ENCODE measurements around the gene CKS1B. TPM values are rescaled to one million over a fixed set of nuclear protein-coding genes. Genes with fewer than 3 reads are reported as not detected.
A peak's percentile ranks its signal among the peaks of the same experiment; 100 is the strongest.

The CKS1B gene
- total and polyA plus RNA-seq, 7 experiments from 2014 or later = 8.4 to 105 (median 10.9) TPM

- H3K36me3 ChIP-seq (ENCODE audit: control insufficient read depth in 2 of 3, insufficient read depth in 3 of 3, low read length in 3 of 3) = peaks cover 2 to 53% (median 6%) of the 10 kb centered on the region in 3 experiments
- H3K4me1 ChIP-seq (ENCODE audit: control insufficient read depth in 2 of 2, insufficient read depth in 2 of 2, low read length in 2 of 2) = peaks cover 22 to 31% of the 10 kb centered on the region in 2 donors
- ChIA-PET POLR2A (interaction anchor here (0.6 to 13.7 kb wide), 15 partner anchors 9 to 553 kb away, joined by 3 to 160 read pairs (median 6); partner anchors contain the start of genes CKS1B, FLAD1, LENEP and PMVK), CTCF (interaction anchor here (1.1 to 7.6 kb wide), 8 partner anchors 9 to 102 kb away, joined by 3 to 72 read pairs (median 5); partner anchors contain the start of genes EFNA4, FLAD1 and PMVK)
- H3K9me3 ChIP-seq (ENCODE audit: control insufficient read depth in 2 of 3, low read length in 3 of 3) = no peaks in the 10 kb centered on the region
- Mint-ChIP-seq H3K36me3 (peaks cover 0 to 14% (median 3%) of the 10 kb centered on the region in 5 donors), H3K4me3 (peak overlapping the region; percentile 91 to 98 (median 94)), H3K27ac (peak overlapping the region; percentile 83 to 100 (median 95)), H3K9me3 (peaks cover 0 to 4% (median 0%) of the 10 kb centered on the region in 11 donors), H3K4me1 (peaks cover 26 to 68% (median 57%) of the 10 kb centered on the region in 7 donors), H3K27me3 (no peaks in the 10 kb centered on the region)
- intact Hi-C loops (cut with micrococcal nuclease) = loop anchor here (1.0 to 5.0 kb wide), 6 partner anchors 14 to 738 kb away; partner anchors contain the start of genes CKS1B (in 2 of the 2), FLAD1 (in 1 of the 2), UBAP2L (in 1 of the 2) and ZBTB7B (in 1 of the 2)
- ATAC-seq (no peak), DNase-seq (no peak)
- peak overlapping the region; percentile 96 for H3K27ac ChIP-seq (ENCODE audit: low read depth, low read length)
- H3K4me3 ChIP-seq (ENCODE audit: low read length) = peak overlapping the region; percentile 54
- no peaks in the 10 kb centered on the region for H3K27me3 ChIP-seq (ENCODE audit: control insufficient read depth in 2 of 2, insufficient read depth in 2 of 2, low read length in 2 of 2)
Measured at GRCh38 chr1:154960446-154961136, 13.9 kb upstream of the CKS1B start.

DNA sequence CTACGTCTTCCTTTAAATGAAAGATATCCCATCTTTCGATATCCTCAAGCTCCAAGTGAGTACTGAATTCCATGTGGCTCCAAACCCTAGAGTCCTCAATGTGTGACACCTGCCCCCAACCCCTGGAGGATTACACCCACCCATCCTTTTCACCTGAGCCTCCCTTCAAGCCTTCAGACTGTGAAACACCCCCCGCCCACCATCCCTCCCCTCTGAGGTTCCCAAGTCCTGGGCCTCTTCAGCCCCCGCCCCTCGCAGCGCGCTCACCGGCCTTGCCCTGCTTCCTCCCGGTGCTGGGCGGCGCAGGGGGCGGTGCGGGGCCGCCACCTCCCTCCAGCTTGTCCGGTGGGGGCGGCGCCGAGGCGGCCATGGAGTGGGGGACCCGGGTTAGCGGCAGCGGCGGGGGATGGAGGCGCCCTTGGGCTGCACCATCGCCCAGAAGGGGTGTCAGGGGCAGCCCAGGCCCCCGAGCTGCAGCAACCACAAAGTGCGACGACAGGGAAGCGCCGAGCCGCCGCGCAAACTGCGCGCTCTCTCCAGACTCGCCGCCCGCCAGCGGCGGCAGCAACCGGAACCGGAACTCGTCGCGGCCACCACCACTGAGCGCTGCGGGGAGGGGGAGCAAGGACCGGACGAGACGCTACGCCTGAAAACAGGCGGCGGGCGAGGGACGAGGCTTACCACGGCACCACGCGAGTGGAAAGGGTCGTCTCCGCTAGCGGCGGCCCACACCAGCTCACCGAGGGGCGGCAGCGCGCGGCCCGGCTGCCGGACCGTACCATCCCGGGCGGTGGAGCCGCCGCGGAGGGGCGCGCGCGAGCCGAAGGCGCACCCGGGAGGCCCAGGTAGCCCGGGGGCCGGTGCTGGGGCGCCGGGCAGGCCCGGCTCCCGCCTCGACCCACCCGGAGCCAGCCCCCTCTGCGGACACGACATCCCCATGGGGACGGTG lies 13.0 kb upstream of the CKS1B start, which contains the start of gene PYGO2:
Gene PYGO2 (minus strand): TSS at position 576 of the 949 bp plus-strand sequence. CDS start 206 bp downstream, at position 370.
- DNase-seq = peak; percentile 73 to 88 (median 78)
- peak; percentile 86 for ATAC-seq
- CTCF ChIA-PET = interaction anchor here (0.6 to 7.6 kb wide), 10 partner anchors 10 to 101 kb away, joined by 3 to 72 read pairs (median 4); partner anchors contain the start of genes EFNA4, FLAD1 and PMVK
- Histone ChIP-seq H3K4me3 (ENCODE audit: low read length) (peak within 1 kb of the TSS; percentile 54), H3K9me3 (ENCODE audit: control insufficient read depth in 2 of 3, low read length in 3 of 3) (no peaks in the 10 kb centered on the region), H3K27me3 (ENCODE audit: control insufficient read depth in 2 of 2, insufficient read depth in 2 of 2, low read length in 2 of 2) (no peaks in the 10 kb centered on the region), H3K36me3 (ENCODE audit: control insufficient read depth in 2 of 3, insufficient read depth in 3 of 3, low read length in 3 of 3) (peaks cover 6 to 62% (median 11%) of the 10 kb centered on the region in 3 experiments), H3K27ac (ENCODE audit: low read depth, low read length) (peak within 1 kb of the TSS; percentile 96), H3K4me1 (ENCODE audit: control insufficient read depth in 2 of 2, insufficient read depth in 2 of 2, low read length in 2 of 2) (peaks cover 20 to 28% of the 10 kb centered on the region in 2 donors)
- Mint-ChIP-seq H3K27me3 (no peaks in the 10 kb centered on the region), H3K4me3 (peak within 1 kb of the TSS; percentile 91 to 98 (median 94)), H3K4me1 (peaks cover 17 to 60% (median 48%) of the 10 kb centered on the region in 7 donors), H3K9me3 (no peaks in the 10 kb centered on the region), H3K36me3 (peaks cover 0 to 14% (median 3%) of the 10 kb centered on the region in 5 donors), H3K27ac (peak within 1 kb of the TSS; percentile 83 to 100 (median 95))
- intact Hi-C loops (cut with micrococcal nuclease) = loop anchor here (1.0 to 5.0 kb wide), 7 partner anchors 13 to 739 kb away; partner anchors contain the start of genes CKS1B (in 2 of the 2), FLAD1 (in 1 of the 2), UBAP2L (in 1 of the 2) and ZBTB7B (in 1 of the 2)
- POLR2A ChIA-PET = interaction anchor here (0.6 to 13.7 kb wide), 21 partner anchors 10 to 554 kb away, joined by 3 to 160 read pairs (median 5); partner anchors contain the start of genes CKS1B, FLAD1, LENEP and PMVK

- H3K27ac ChIP-seq (ENCODE audit: low read depth, low read length) = peak overlapping the region; percentile 96
- H3K9me3 ChIP-seq (ENCODE audit: control insufficient read depth in 2 of 3, low read length in 3 of 3) = no peaks in the 10 kb centered on the region
- ATAC-seq = peak; percentile 20
- peaks cover 0 to 14% (median 3%) of the 10 kb centered on the region in 5 donors for H3K36me3 Mint-ChIP-seq
- POLR2A ChIA-PET = interaction anchor here (0.9 to 13.7 kb wide), 16 partner anchors 12 to 555 kb away, joined by 3 to 160 read pairs (median 5); partner anchors contain the start of genes CKS1B, FLAD1, LENEP and PMVK
- peaks cover 12 to 70% (median 19%) of the 10 kb centered on the region in 3 experiments for H3K36me3 ChIP-seq (ENCODE audit: control insufficient read depth in 2 of 3, insufficient read depth in 3 of 3, low read length in 3 of 3)
- peak overlapping the region; percentile 54 for H3K4me3 ChIP-seq (ENCODE audit: low read length)
- DNase-seq = peak in 2 of 9 donors; percentile 40 to 43
- H3K4me1 ChIP-seq (ENCODE audit: control insufficient read depth in 2 of 2, insufficient read depth in 2 of 2, low read length in 2 of 2) = peaks cover 16 to 23% of the 10 kb centered on the region in 2 donors
- peaks cover 16 to 52% (median 43%) of the 10 kb centered on the region in 7 donors for H3K4me1 Mint-ChIP-seq
- H3K4me3 Mint-ChIP-seq = peak overlapping the region; percentile 86 to 93 (median 88)
- no peaks in the 10 kb centered on the region for H3K27me3 Mint-ChIP-seq
- no peaks in the 10 kb centered on the region for H3K9me3 Mint-ChIP-seq
- no peaks in the 10 kb centered on the region for H3K27me3 ChIP-seq (ENCODE audit: control insufficient read depth in 2 of 2, insufficient read depth in 2 of 2, low read length in 2 of 2)
- CTCF ChIA-PET = interaction anchor here (0.6 to 7.6 kb wide), 6 partner anchors 10 to 123 kb away, joined by 3 to 72 read pairs (median 4); no protein-coding TSS in a partner anchor
- H3K27ac Mint-ChIP-seq = peak overlapping the region; percentile 83 to 95 (median 92)
- intact Hi-C loops (cut with micrococcal nuclease) = loop anchor here (1.0 to 5.0 kb wide), 2 partner anchors 37 to 740 kb away; partner anchors contain the start of gene UBAP2L (in 1 of the 2)
Measured at GRCh38 chr1:154962156-154962749, 12.2 kb upstream of the CKS1B start.

- POLR2A ChIA-PET = interaction anchor here (0.9 to 13.7 kb wide), 9 partner anchors 11 to 98 kb away, joined by 3 to 160 read pairs (median 5); partner anchors contain the start of genes CKS1B, FLAD1, LENEP and SHC1
- Histone ChIP-seq H3K27me3 (ENCODE audit: control insufficient read depth in 2 of 2, insufficient read depth in 2 of 2, low read length in 2 of 2) (no peaks in the 10 kb centered on the region), H3K36me3 (ENCODE audit: control insufficient read depth in 2 of 3, insufficient read depth in 3 of 3, low read length in 3 of 3) (peaks cover 12 to 74% (median 19%) of the 10 kb centered on the region in 3 experiments), H3K4me3 (ENCODE audit: low read length) (no peak overlapping the region), H3K27ac (ENCODE audit: low read depth, low read length) (peak overlapping the region; percentile 96), H3K9me3 (ENCODE audit: control insufficient read depth in 2 of 3, low read length in 3 of 3) (no peaks in the 10 kb centered on the region), H3K4me1 (ENCODE audit: control insufficient read depth in 2 of 2, insufficient read depth in 2 of 2, low read length in 2 of 2) (peaks cover 16 to 23% of the 10 kb centered on the region in 2 donors)
- ATAC-seq (no peak), DNase-seq (no peak)
- Mint-ChIP-seq H3K4me1 (peaks cover 16 to 49% (median 43%) of the 10 kb centered on the region in 7 donors), H3K36me3 (peaks cover 0 to 14% (median 3%) of the 10 kb centered on the region in 5 donors), H3K27ac (peak overlapping the region; percentile 62 to 95 (median 92)), H3K9me3 (no peaks in the 10 kb centered on the region), H3K27me3 (no peaks in the 10 kb centered on the region), H3K4me3 (peak overlapping the region; percentile 86 to 93 (median 88))
- CTCF ChIA-PET = interaction anchor here (0.7 to 7.6 kb wide), 3 partner anchors 11 to 122 kb away, joined by 3 to 72 read pairs (median 13); no protein-coding TSS in a partner anchor
- intact Hi-C loops (cut with micrococcal nuclease) = loop anchor here (1.0 to 5.0 kb wide), 2 partner anchors 36 to 741 kb away; partner anchors contain the start of gene UBAP2L (in 1 of the 2)
Measured at GRCh38 chr1:154962795-154963330, 11.6 kb upstream of the CKS1B start.

- peak overlapping the region; percentile 96 for H3K27ac ChIP-seq (ENCODE audit: low read depth, low read length)
- H3K27me3 ChIP-seq (ENCODE audit: control insufficient read depth in 2 of 2, insufficient read depth in 2 of 2, low read length in 2 of 2) = no peaks in the 10 kb centered on the region
- peaks cover 16 to 23% of the 10 kb centered on the region in 2 donors for H3K4me1 ChIP-seq (ENCODE audit: control insufficient read depth in 2 of 2, insufficient read depth in 2 of 2, low read length in 2 of 2)
- H3K27ac Mint-ChIP-seq = peak overlapping the region; percentile 6 to 95 (median 59)
- peaks cover 16 to 74% (median 19%) of the 10 kb centered on the region in 3 experiments for H3K36me3 ChIP-seq (ENCODE audit: control insufficient read depth in 2 of 3, insufficient read depth in 3 of 3, low read length in 3 of 3)
- H3K4me3 Mint-ChIP-seq = peak overlapping the region in 2 of 10 donors; percentile 88 to 91
- H3K4me3 ChIP-seq (ENCODE audit: low read length) = no peak overlapping the region
- no peaks in the 10 kb centered on the region for H3K9me3 ChIP-seq (ENCODE audit: control insufficient read depth in 2 of 3, low read length in 3 of 3)
- peaks cover 0 to 15% (median 3%) of the 10 kb centered on the region in 5 donors for H3K36me3 Mint-ChIP-seq
- no peaks in the 10 kb centered on the region for H3K9me3 Mint-ChIP-seq
- no peaks in the 10 kb centered on the region for H3K27me3 Mint-ChIP-seq
- ChIA-PET POLR2A (interaction anchor here (1.1 to 13.7 kb wide), 5 partner anchors 8 to 57 kb away, joined by 4 to 160 read pairs (median 12); partner anchors contain the start of genes CKS1B, PBXIP1, PMVK and SHC1), CTCF (interaction anchor here (7.6 kb wide), 1 partner anchor 54 kb away, joined by 72 read pairs; no protein-coding TSS in a partner anchor)
- ATAC-seq (no peak), DNase-seq (no peak)
- H3K4me1 Mint-ChIP-seq = peaks cover 16 to 49% (median 39%) of the 10 kb centered on the region in 7 donors
- intact Hi-C loops (cut with micrococcal nuclease) = loop anchor here in 1 of 2 donors (5.0 kb wide), 1 partner anchor 741 kb away; the partner anchor contains the start of gene UBAP2L
Measured at GRCh38 chr1:154963643-154964042, 10.8 kb upstream of the CKS1B start.

Measured in naive thymus-derived CD4-positive, alpha-beta T cell (primary cell).